Cardiac muscle cell (in vitro differentiated cells and primary cell): Measurements from ENCODE around the gene DDX4. TPM values are rescaled to one million over a fixed set of nuclear protein-coding genes. Genes with fewer than 3 reads are reported as not detected.

Experiments used
- DNase-seq, 2 donors: peaks; one replicate each; pipeline versions ENCODE4 v3.0.0 to v3.0.0-alpha.2; 2010 to 2017; ENCODE audit warnings: low read depth in 1 of 2, low spot score in 1 of 2
- H3K27ac ChIP-seq: fragments of 200-600 bp; sonication (generic); 2 replicates; pipeline ENCODE4 v1.5.1; 2016
- H3K27me3 ChIP-seq: fragments of 200-600 bp; sonication (generic); 2 replicates; pipeline ENCODE4 v1.6.0; 2016; ENCODE audit warnings: control low read depth
- H3K36me3 ChIP-seq: fragments of 200-600 bp; sonication (generic); 2 replicates; pipeline ENCODE4 v1.5.1; 2016; ENCODE audit warnings: control low read depth
- H3K4me1 ChIP-seq: fragments of 200-600 bp; sonication (generic); 2 replicates; pipeline ENCODE4 v1.8.1; 2017; ENCODE audit warnings: low read depth, mild to moderate bottlenecking, mixed run types
- H3K4me3 ChIP-seq: fragments of 200-600 bp; sonication (generic); 2 replicates; pipeline ENCODE4 v1.5.1; 2016; ENCODE audit warnings: mild to moderate bottlenecking
- H3K9me3 ChIP-seq: fragments of 200-600 bp; sonication (generic); 2 replicates; pipeline ENCODE4 v1.5.1; 2017; ENCODE audit warnings: low read depth, mild to moderate bottlenecking, control low read depth
- CTCF ChIP-seq: IDR thresholded peaks from 2 replicates; pipeline ENCODE4 v1.5.1; 2012; ENCODE audit warnings: low read depth, mild to moderate bottlenecking, low read length
- polyA plus RNA-seq: library from polyadenylated mRNA; unstranded; fragments of >200 nt; fragmentation: Nextera tagmentation; extraction: Ambion mirVana; gene quantifications from 2 replicates; pipeline ENCODE4 v1.2.1, GENCODE V29; 2016
- total RNA-seq: library from RNA; depleted of rRNA; stranded (reverse); fragments of >200 nt; gene quantifications from 2 replicates; pipeline ENCODE4 v1.2.3, GENCODE V29; 2016

Gene DDX4
- total and polyA plus RNA-seq, 2 experiments from 2014 or later: not detected

- DNase-seq: peak in 1 of 2 donors; percentile 81
- Histone ChIP-seq H3K27ac (no peak within 1 kb of the TSS), H3K4me3 (no peak within 1 kb of the TSS)
These were observed 113.2 kb downstream of the DDX4 start, which contains the start of gene IL31RA for GRCh38 chr5:55850839-55851674. Gene IL31RA (plus strand): TSS chr5:55851357. CDS start chr5:55851571, 214 bp downstream.

DNA sequence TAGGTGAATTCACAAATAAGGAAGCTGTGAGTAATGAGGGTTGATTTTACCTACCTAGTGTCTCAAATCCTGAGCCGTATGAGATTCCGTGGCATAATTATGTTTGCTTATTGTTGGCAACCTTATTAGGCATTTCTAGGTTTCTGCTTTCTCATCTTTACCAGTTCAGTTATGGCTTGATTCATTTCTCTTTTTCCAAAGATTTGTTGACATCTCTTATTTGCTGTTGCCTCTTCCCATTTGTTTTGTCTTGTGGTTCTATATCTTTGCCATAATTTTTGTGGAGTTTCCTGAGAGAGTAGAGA lies 113.8 kb downstream of the DDX4 start:
- H3K9me3 ChIP-seq: no peaks in the 10 kb centered on the region
- no peak for DNase-seq
- H3K27ac ChIP-seq: no peak overlapping the region
- no peak for TF ChIP-seq CTCF
- no peaks in the 10 kb centered on the region for H3K36me3 ChIP-seq
- no peaks in the 10 kb centered on the region for H3K4me1 ChIP-seq
- no peak overlapping the region for H3K4me3 ChIP-seq
- no peaks in the 10 kb centered on the region for H3K27me3 ChIP-seq

More at GRCh38 chr5:55850839-55851674, 113.2 kb downstream of the DDX4 start, which contains the start of gene IL31RA:
- Histone ChIP-seq H3K9me3 (no peaks in the 10 kb centered on the region), H3K4me1 (no peaks in the 10 kb centered on the region), H3K27me3 (no peaks in the 10 kb centered on the region), H3K36me3 (no peaks in the 10 kb centered on the region)
- no peak for TF ChIP-seq CTCF

DNA sequence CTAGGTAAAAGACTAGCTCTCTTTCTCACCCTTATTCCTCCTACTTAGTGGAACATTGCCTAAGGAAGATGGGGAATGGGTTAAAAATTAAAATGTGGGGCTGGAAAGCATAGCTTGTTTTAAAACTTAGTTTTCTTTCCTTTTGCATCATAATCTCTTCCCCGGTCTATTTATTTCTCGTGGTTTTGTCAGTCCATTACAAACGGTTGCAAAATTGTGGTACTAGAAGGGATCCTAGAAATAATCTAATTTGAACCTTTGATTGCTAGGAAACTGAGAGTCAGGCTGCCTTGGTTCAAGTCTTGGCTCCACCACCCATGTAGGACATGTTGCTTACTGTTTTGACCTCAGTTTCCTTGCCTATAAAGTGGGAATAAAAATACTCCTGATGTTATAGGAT lies 114.6 kb downstream of the DDX4 start:
- TF ChIP-seq CTCF: no peak
- Histone ChIP-seq H3K27me3 (no peaks in the 10 kb centered on the region), H3K4me3 (no peak overlapping the region), H3K27ac (no peak overlapping the region), H3K9me3 (no peaks in the 10 kb centered on the region), H3K36me3 (no peaks in the 10 kb centered on the region), H3K4me1 (no peaks in the 10 kb centered on the region)
- DNase-seq: no peak

- no peak for TF ChIP-seq CTCF
- Histone ChIP-seq H3K36me3 (no peaks in the 10 kb centered on the region), H3K4me3 (no peak overlapping the region), H3K4me1 (no peaks in the 10 kb centered on the region), H3K9me3 (no peaks in the 10 kb centered on the region), H3K27me3 (no peaks in the 10 kb centered on the region), H3K27ac (no peak overlapping the region)
- DNase-seq: peak in 1 of 2 donors; percentile 27
These were observed 115.3 kb downstream of the DDX4 start for GRCh38 chr5:55853041-55853670.

- Histone ChIP-seq H3K27me3 (no peaks in the 10 kb centered on the region), H3K4me3 (no peak overlapping the region), H3K36me3 (no peaks in the 10 kb centered on the region), H3K9me3 (no peaks in the 10 kb centered on the region), H3K27ac (no peak overlapping the region), H3K4me1 (no peaks in the 10 kb centered on the region)
- no peak for TF ChIP-seq CTCF
- peak in 1 of 2 donors; percentile 44 for DNase-seq
These were observed 116.0 kb downstream of the DDX4 start for GRCh38 chr5:55853818-55854217.
